ENCODE measurements around the gene BNIP1.

The BNIP1 gene

DNA sequence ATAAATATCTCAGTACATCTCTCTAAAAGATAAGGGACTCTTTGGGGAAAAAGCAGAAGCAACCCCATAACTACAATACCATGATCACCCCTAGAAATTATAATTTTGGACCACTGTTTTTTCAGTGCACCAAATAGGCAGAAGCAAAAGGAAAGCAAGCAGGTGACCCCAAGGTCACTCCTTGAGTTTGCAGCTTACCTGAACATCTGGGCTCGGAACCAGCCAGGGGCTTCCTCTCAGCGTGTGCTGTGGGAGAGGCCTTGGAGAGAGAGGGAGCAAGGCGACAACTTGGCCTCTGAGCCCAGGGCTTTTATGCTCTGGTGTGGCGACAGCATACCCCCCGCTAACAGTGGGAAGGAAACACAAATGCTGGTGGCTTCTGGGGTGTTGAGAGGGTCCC lies 16.8 kb downstream of the BNIP1 start:
- DNase-seq, result no peak
- in situ Hi-C loops (cut with MboI; ENCODE audit: low pct_unique_long_range_greater_than_20kb, low sequenced_read_pairs), result no loop called here

GRCh38 chr5:173163219-173163618 lies 18.9 kb downstream of the BNIP1 start:
- no peak for DNase-seq
- in situ Hi-C loops (cut with MboI; ENCODE audit: low pct_unique_long_range_greater_than_20kb, low sequenced_read_pairs), result no loop called here

DNA sequence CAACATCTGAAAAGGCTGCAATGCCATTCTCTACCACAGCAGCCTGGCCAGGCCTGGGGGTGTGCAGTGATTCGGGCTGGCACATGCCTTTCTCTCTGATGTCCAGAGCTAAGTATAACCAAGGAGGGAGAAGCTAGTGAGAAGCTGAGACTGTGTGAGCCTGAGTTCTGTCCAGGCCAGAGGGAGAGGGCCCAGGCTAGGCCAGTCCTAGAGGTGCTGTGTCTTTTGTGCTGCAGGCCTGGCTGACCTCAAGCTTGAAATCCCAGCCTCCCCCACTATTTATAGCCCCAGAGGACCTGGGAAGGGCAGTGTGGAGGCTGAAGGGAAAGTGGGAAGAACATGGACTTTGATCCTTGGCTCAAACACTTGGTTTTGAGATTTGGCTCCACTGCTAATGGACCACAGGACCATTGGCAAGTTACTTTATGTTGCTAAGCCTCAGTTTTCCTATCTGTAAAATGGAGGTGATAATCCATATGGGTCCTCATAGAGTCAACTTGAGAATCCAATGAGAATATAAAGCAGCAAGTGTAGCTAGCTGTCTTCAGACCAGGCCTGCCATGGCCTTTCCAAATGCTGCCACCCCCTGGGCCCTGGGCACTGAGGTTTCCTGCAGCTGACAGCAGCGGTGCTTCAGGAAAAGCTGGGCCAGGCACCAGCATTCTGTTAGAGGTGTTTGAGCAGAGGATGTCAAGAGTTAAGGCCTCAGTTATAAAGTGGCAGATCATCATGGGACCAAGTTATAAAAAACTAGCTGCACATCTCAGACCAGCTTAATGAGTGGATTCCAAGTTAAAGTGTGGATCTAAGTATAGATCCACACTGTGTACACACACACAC lies 21.1 kb downstream of the BNIP1 start:
- in situ Hi-C loops (cut with MboI; ENCODE audit: low pct_unique_long_range_greater_than_20kb, low sequenced_read_pairs), result no loop called here

GRCh38 chr5:173172166-173172565 lies 27.8 kb downstream of the BNIP1 start:
- in situ Hi-C loops (cut with MboI; ENCODE audit: low pct_unique_long_range_greater_than_20kb, low sequenced_read_pairs), result no loop called here
- DNase-seq, result no peak

More for the DNA sequence above, 21.1 kb downstream of the BNIP1 start:
- DNase-seq, result no peak

- DNase-seq, result no peak
- in situ Hi-C loops (cut with MboI; ENCODE audit: low pct_unique_long_range_greater_than_20kb, low sequenced_read_pairs), result no loop called here
Measured at GRCh38 chr5:173175523-173175922, 31.2 kb downstream of the BNIP1 start.

- in situ Hi-C loops (cut with MboI; ENCODE audit: low pct_unique_long_range_greater_than_20kb, low sequenced_read_pairs), result no loop called here
- no peak for DNase-seq
Measured at GRCh38 chr5:173178369-173178910, 34.1 kb downstream of the BNIP1 start.

- in situ Hi-C loops (cut with MboI; ENCODE audit: low pct_unique_long_range_greater_than_20kb, low sequenced_read_pairs), result no loop called here
- no peak for DNase-seq
Measured at GRCh38 chr5:173180331-173180730, 36.0 kb downstream of the BNIP1 start.

DNA sequence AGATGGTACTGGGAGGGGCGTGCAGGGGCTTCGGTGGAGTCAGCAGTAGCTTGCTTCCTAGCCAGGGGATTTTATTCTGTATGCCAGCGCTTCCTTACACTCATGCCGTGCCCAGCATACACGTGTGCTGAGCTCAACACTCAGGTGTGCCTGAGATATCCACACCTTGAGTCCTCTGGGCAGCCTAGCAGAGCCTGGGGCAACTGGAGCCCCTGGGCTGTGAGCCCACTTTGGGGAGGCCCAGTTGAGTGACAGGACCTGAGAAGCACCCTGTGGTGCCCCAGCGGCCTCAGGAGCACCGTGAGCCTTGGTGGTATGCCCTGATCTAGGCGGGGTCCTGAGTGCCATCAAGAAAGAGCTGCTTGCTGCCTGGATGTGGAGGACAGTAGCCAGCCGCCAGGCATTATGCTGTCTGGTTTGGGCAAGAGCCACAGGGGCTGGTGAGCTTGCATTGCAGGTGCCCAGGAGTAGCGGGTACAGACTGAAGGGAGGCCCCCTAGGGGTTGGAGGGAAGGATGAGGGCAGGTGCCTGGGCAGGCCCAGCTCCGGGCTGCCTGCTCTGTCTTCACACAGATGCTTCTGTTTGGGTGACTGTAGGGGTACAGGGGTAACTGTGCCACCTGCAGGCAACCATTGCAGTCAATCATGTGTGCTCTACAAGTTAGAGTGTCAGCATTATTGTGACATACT lies 42.9 kb downstream of the BNIP1 start:
- in situ Hi-C loops (cut with MboI; ENCODE audit: low pct_unique_long_range_greater_than_20kb, low sequenced_read_pairs), result no loop called here
- DNase-seq, result no peak

DNA sequence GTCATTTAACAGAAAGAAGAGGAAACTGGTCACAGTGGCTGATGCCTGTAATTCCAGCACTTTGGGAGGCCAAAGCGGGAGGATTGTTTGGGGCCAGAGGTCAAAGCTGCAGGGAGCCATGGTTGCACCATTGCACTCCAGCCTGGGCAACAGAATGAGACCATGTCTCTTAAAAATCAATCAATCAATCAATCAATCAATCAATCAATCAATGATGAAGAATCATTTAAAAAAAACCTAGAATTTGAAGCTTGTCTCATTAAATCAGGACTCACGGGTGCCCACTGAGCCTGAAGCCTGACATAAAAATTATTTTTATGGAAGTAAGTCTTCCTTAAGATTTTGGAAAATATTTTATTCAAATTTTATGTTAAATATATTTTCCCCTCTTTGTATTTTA lies 43.9 kb downstream of the BNIP1 start:
- in situ Hi-C loops (cut with MboI; ENCODE audit: low pct_unique_long_range_greater_than_20kb, low sequenced_read_pairs), result no loop called here
- no peak for DNase-seq

GRCh38 chr5:173191015-173191414 lies 46.7 kb downstream of the BNIP1 start:
- no peak for DNase-seq
- in situ Hi-C loops (cut with MboI; ENCODE audit: low pct_unique_long_range_greater_than_20kb, low sequenced_read_pairs), result no loop called here

- in situ Hi-C loops (cut with MboI; ENCODE audit: low pct_unique_long_range_greater_than_20kb, low sequenced_read_pairs), result no loop called here
- DNase-seq, result no peak
Measured at GRCh38 chr5:173191561-173191960, 47.2 kb downstream of the BNIP1 start.

DNA sequence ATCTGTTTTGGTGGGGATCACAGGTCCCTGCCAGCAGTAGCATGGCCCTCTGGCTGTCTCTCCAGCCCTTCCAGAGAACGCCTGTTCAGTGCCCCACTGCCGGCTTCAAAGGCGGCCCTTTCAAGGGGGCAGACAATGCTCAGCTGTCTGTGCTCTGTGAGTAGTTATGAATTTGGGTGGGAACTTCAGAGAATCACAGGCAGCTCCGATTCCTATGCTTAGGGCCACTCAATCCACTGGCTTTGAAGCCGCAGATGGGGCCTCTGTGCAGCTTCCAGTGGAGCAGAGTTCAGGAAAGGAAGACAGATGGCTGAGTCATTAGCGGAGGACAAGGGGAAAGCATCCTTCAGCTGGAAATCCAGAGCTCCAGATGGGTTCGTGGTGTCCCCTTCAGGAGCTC lies 48.2 kb downstream of the BNIP1 start:
- in situ Hi-C loops (cut with MboI; ENCODE audit: low pct_unique_long_range_greater_than_20kb, low sequenced_read_pairs), result no loop called here
- no peak for DNase-seq

DNA sequence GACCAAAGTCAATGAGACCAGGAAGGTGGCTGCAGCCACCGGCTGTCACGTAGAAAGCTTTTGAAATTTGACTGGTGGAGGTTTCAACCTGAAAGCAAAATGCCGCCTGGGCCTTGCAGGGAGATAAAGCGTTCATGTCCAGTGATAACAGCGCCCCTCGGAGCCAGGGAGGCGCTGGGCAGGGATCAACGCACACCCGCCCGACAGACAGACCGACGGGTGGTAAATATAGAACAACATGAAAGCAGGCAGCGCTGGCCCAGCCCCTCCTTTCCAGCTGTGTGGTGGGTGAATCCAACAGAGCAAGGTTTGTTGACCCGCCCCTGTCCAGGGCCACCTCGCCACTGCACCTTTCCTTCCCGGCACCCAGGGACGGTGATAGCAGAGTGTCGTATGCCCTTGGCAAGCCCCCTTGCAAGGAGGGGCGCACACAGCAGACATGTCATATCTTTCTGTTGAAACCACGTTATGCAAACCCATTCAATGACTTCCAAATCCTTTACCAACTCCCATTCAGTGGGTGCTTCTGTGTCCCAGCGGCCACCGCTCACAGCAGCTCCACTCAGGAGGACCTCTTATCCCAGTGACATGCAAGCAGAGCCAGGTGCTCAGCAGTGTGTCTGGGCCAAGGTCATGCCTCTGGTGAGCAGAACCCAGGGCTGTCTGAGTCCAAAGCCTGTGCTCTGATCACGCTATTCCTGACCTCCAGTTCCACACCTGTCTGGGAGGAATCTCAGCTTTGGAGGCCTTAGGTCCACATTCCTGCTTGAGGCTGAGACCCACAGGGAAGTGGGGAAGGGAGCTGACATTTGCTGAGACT lies 52.0 kb downstream of the BNIP1 start:
- DNase-seq, result no peak
- in situ Hi-C loops (cut with MboI; ENCODE audit: low pct_unique_long_range_greater_than_20kb, low sequenced_read_pairs), result no loop called here

DNA sequence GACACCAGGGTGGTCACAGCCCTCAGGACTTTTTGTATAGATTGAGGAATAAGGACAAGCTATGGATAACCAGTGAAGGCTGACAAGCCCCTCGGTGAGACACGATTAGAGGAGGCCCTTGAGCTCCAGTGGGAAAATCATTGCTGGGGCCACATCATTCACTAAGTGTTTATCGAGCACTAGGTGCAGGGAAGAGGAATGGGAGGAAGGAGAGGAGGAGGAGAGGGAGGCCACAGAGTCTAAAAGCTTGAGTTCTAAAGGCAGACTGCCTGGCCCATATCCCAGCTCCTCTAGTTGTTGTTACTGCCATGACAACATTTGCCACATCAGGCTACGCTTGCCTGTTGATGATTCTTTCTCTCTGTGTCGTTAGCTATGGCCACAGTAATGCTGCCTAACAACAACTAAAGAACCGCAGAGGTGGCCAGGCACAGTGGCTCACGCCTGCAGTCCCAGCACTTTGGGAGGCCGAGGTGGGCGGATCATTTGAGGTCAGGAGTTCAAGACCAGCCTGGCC lies 53.1 kb downstream of the BNIP1 start:
- in situ Hi-C loops (cut with MboI; ENCODE audit: low pct_unique_long_range_greater_than_20kb, low sequenced_read_pairs), result no loop called here
- DNase-seq, result no peak

GRCh38 chr5:173198049-173198448 lies 53.7 kb downstream of the BNIP1 start:
- DNase-seq, result no peak

GRCh38 chr5:173200356-173200755 lies 56.0 kb downstream of the BNIP1 start:
- DNase-seq, result no peak
- in situ Hi-C loops (cut with MboI; ENCODE audit: low pct_unique_long_range_greater_than_20kb, low sequenced_read_pairs), result no loop called here

More at GRCh38 chr5:173198049-173198448, 53.7 kb downstream of the BNIP1 start:
- in situ Hi-C loops (cut with MboI; ENCODE audit: low pct_unique_long_range_greater_than_20kb, low sequenced_read_pairs), result no loop called here

GRCh38 chr5:173201636-173202265 lies 57.4 kb downstream of the BNIP1 start:
- no peak for DNase-seq
- in situ Hi-C loops (cut with MboI; ENCODE audit: low pct_unique_long_range_greater_than_20kb, low sequenced_read_pairs), result no loop called here

DNA sequence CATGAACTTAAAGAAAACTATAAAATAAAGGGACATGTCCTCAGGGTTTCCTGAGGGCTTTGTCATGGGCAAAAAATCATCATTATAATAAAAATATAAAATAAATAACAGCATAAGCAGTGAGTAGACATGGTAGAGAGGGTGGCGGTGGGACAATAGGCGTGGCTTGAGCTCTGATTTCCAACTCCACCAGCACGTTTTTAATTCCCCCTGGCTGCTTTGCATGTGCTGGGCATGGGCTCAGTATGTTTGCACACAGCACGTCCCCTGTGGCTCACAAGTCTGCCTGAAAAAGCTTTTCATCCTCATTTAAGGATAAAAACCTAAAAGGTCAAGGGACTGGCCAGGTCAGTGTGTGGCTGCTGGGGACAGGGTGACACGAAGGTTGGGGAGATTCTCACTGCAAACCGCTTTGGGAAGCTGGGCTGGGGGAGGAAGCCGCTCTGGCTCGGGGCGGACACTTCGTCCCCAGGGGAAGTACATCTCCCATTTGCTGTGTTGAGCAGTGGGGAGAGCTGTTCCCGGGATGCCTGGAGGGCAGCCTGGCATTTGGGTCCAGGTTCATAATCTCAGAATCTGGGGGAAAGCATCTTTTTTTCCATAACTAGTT lies 58.0 kb downstream of the BNIP1 start:
- DNase-seq, result no peak
- in situ Hi-C loops (cut with MboI; ENCODE audit: low pct_unique_long_range_greater_than_20kb, low sequenced_read_pairs), result no loop called here
